LNCaP clone FGC (cell line): ENCODE data around the gene LAMA2.

Experiments
- DNase-seq: peaks from one replicate; pipeline ENCODE4 v3.0.0-alpha.2; 2011; ENCODE audit warnings: low read depth
- H3K4me3 ChIP-seq: 2 replicates; pipeline ENCODE4 v1.5.1; 2011; ENCODE audit warnings: mild to moderate bottlenecking, low read depth, low read length, control low read depth
- TF ChIP-seq, protein P1 (sequence below): IDR thresholded peaks from 2 replicates; pipeline ENCODE4 v1.5.1; 2012; ENCODE audit warnings: mild to moderate bottlenecking; ENCODE audit not compliant: control insufficient read depth, insufficient read depth; ENCODE audit errors: extremely low read depth

The LAMA2 gene

GRCh38 chr6:128964233-128964755, 81.4 kb downstream of the LAMA2 start:
- TF ChIP-seq, protein P1, sequence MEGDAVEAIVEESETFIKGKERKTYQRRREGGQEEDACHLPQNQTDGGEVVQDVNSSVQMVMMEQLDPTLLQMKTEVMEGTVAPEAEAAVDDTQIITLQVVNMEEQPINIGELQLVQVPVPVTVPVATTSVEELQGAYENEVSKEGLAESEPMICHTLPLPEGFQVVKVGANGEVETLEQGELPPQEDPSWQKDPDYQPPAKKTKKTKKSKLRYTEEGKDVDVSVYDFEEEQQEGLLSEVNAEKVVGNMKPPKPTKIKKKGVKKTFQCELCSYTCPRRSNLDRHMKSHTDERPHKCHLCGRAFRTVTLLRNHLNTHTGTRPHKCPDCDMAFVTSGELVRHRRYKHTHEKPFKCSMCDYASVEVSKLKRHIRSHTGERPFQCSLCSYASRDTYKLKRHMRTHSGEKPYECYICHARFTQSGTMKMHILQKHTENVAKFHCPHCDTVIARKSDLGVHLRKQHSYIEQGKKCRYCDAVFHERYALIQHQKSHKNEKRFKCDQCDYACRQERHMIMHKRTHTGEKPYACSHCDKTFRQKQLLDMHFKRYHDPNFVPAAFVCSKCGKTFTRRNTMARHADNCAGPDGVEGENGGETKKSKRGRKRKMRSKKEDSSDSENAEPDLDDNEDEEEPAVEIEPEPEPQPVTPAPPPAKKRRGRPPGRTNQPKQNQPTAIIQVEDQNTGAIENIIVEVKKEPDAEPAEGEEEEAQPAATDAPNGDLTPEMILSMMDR: no peak
- H3K4me3 ChIP-seq: no peak overlapping the region

DNA sequence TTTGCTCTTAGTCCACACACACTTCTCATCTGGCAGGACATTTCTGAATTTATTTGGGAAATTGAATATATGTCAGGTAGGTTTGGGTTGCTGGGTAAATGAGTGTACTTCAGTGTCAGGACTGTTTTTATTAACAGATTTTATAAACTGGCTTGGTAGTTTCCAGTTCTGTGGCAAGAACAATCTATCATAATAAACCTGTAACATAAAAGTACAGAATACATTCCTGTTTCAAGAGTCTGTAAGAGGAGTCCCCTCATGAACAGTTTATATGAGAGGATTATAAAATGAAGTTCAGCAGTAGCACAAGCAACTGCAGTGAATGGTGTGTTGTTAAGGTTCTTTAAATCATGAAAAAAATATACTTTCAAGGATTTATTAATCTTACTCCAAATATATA, 81.8 kb downstream of the LAMA2 start:
- no peak for DNase-seq
- TF ChIP-seq, protein P1: no peak
- H3K4me3 ChIP-seq: no peak overlapping the region

More at GRCh38 chr6:128964233-128964755, 81.4 kb downstream of the LAMA2 start:
- DNase-seq: no peak

GRCh38 chr6:128966934-128967333, 84.0 kb downstream of the LAMA2 start:
- H3K4me3 ChIP-seq: no peak overlapping the region
- TF ChIP-seq, protein P1: no peak
- no peak for DNase-seq

DNA sequence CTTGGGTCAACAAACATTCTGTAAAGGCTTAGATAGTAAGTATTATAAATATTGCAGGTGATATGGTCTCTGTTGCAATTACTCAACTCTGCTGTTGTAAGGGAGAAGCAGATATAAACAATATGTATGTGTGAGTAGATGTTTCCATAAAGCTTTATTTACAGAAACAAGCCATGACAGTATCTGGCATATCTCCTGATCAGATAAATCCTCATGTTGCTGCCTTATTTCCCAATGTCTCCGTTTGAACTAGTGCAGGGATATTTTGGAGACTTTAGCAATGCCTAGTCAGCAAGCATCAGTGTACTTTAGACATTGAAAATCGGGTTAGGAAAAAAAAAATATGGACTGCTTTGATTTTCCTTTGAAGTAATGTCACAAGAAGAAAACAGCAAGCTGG, 96.1 kb downstream of the LAMA2 start:
- DNase-seq: no peak
- TF ChIP-seq, protein P1: no peak
- H3K4me3 ChIP-seq: no peak overlapping the region

DNA sequence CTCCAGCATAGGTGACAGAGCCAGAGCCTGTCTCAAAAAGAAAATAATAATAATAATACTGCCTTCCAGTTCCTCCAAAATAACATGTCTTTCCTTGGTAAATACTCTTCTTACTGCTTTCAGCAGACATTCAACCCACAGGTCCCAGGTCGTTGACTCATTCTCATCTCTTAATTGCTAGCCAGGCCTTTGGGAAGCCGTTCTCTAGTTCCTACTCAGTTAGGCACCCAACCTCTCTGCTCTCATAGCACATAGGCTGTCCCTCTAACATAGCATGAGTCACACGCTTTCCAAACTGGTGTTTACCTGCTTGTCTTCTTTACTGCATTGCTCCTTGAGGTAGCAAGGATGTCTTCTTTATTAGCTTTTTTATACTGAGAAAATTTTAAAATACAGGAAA, 98.8 kb downstream of the LAMA2 start:
- TF ChIP-seq, protein P1: no peak
- no peak overlapping the region for H3K4me3 ChIP-seq
- DNase-seq: no peak

DNA sequence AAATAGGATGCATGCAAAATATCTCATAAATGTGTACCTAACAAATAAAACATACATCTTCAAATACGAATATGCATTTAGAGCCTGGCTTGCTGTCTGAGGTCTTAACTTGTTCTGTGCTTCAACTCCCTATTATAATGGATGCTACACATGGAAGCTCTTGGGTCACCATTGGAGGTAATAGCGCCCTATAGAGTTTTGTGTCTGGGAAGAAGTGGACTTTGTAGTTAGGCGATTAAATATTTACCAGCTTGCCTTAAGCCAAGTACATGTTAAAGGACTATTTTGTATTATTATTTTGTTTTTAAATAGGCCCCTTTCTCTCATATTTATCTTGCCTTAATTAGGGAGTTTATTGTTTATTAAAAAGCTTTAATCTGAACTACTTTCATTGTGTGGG, 107.4 kb downstream of the LAMA2 start:
- H3K4me3 ChIP-seq: no peak overlapping the region
- TF ChIP-seq, protein P1: no peak
- no peak for DNase-seq

DNA sequence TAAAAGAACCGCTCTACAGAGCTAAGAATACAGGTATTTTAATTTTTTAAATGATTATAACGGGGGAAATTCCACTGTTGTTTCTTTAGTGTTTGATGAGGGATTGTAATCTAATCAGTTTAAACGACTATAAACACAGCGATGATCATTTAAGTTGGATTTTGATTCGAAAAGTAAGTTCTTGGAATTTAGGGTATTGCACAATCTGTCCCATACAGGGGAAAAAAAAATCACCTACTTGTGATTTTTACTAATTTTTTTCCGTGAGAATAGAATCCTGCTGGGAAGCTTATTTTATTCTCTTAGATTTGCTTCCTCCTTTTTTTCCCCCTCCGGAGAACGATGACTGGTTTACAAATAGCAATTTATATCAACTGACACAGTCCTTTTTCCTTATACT, 108.0 kb downstream of the LAMA2 start:
- no peak for DNase-seq
- TF ChIP-seq, protein P1: no peak

More for the DNA sequence above, 108.0 kb downstream of the LAMA2 start:
- no peak overlapping the region for H3K4me3 ChIP-seq
